Measurements from ENCODE around the gene EIF5. TPM values are rescaled to one million over a fixed set of nuclear protein-coding genes. Genes with fewer than 3 reads are reported as not detected.

The EIF5 gene
- total and polyA plus RNA-seq, 7 donors, result 70.3 to 305 (median 170) TPM

DNA sequence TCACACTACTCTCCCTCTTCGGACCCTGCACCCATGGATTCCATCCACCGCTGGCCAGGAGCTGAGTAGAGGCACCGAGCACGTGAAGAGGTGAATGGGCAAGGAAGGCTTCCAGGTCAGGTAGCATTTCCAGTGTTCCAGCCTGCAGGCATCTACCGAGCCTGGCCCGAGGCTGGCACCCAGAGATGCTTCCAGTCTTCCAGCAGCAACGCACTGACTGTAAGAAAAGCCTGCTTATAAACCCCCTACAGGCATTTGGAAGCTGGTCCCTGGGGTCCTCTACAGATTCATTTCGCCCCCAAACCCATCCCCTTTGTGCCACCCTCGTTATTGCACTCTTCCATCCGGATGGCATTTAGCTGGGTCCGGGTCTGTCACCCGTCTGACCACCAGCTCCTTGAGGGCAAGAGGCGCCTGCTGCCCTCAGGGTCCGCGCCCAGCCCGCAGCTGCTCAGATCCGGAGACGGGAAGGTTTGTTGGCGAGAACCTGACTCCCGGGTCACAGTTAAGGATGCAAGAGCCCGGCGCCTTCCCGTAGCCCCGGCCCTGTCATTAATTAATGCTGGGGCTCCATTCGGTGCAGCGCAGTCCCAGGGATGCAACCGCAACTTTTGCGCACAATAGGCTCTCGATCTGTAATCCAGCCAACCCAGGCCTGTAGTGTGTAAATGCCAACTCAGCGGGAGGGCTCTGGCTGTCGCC lies 50.6 kb downstream of the EIF5 start:
- Histone ChIP-seq H3K4me3 (peak overlapping the region; percentile 81 to 100 (median 92)), H3K9me3 (no peaks in the 10 kb centered on the region), H3K4me1 (peaks cover 0 to 36% (median 31%) of the 10 kb centered on the region in 4 donors), H3K27me3 (no peaks in the 10 kb centered on the region), H3K27ac (peak overlapping the region; percentile 95 to 99 (median 98)), H3K36me3 (no peaks in the 10 kb centered on the region)
- no peak for DNase-seq
- WGBS, 2 donors, result 11% methylated on average over 31 of the region's 31 CpGs
- intact Hi-C loops (cut with DNase I), result loop anchor here (1.0 kb wide), 1 partner anchor 50 kb away; the partner anchor contains the start of gene EIF5
- no peak for TF ChIP-seq POLR2AphosphoS5 (IDR thresholded peaks at IDR 0.05)
- TF ChIP-seq POLR2A (IDR thresholded peaks at IDR 0.05), result no peak
- no peak for TF ChIP-seq CTCF (IDR thresholded peaks at IDR 0.05)
- TF ChIP-seq EP300 (IDR thresholded peaks at IDR 0.05), result no peak

- DNase-seq, result peak; percentile 99
- Histone ChIP-seq H3K36me3 (no peaks in the 10 kb centered on the region), H3K27me3 (no peaks in the 10 kb centered on the region), H3K27ac (peak within 1 kb of the TSS; percentile 95 to 99 (median 98)), H3K4me3 (peak within 1 kb of the TSS; percentile 81 to 100 (median 92)), H3K9me3 (no peaks in the 10 kb centered on the region), H3K4me1 (peaks cover 0 to 37% (median 34%) of the 10 kb centered on the region in 4 donors)
- intact Hi-C loops (cut with DNase I), result loop anchor here (1.0 kb wide), 1 partner anchor 51 kb away; the partner anchor contains the start of gene EIF5
- TF ChIP-seq POLR2A (IDR thresholded peaks at IDR 0.05), result peak; percentile 86
- TF ChIP-seq CTCF (IDR thresholded peaks at IDR 0.05), result peak in 2 of 4 experiments; percentile 11 to 23
- TF ChIP-seq POLR2AphosphoS5 (IDR thresholded peaks at IDR 0.05), result peak; percentile 93 to 98 (median 96)
- no peak for TF ChIP-seq EP300 (IDR thresholded peaks at IDR 0.05)
- 0% methylated on average over 91 of the region's 91 CpGs for whole genome bisulfite sequencing, 2 donors
Observed at GRCh38 chr14:103385152-103385928, 51.3 kb downstream of the EIF5 start, which contains the start of gene MARK3. TSS of gene MARK3 (plus strand) at chr14:103385415. CDS start at chr14:103386030, 615 bp downstream.

GRCh38 chr14:103385929-103386712 lies 52.1 kb downstream of the EIF5 start:
- Histone ChIP-seq H3K4me3 (peak overlapping the region; percentile 81 to 100 (median 92)), H3K4me1 (peaks cover 0 to 44% (median 41%) of the 10 kb centered on the region in 4 donors), H3K27ac (peak overlapping the region; percentile 95 to 99 (median 98)), H3K9me3 (no peaks in the 10 kb centered on the region), H3K36me3 (no peaks in the 10 kb centered on the region), H3K27me3 (no peaks in the 10 kb centered on the region)
- intact Hi-C loops (cut with DNase I), result loop anchor here (1.0 kb wide), 1 partner anchor 52 kb away; the partner anchor contains the start of gene EIF5
- TF ChIP-seq POLR2AphosphoS5 (IDR thresholded peaks at IDR 0.05) (no peak), EP300 (IDR thresholded peaks at IDR 0.05) (no peak), CTCF (IDR thresholded peaks at IDR 0.05) (no peak), POLR2A (IDR thresholded peaks at IDR 0.05) (no peak)
- 0% methylated on average over 44 of the region's 44 CpGs for WGBS, 2 donors
- DNase-seq, result peak; percentile 68

- Histone ChIP-seq H3K4me1 (peaks cover 0 to 50% (median 47%) of the 10 kb centered on the region in 4 donors), H3K27ac (peak overlapping the region; percentile 95 to 99 (median 98)), H3K9me3 (no peaks in the 10 kb centered on the region), H3K4me3 (peak overlapping the region; percentile 81 to 100 (median 92)), H3K36me3 (no peaks in the 10 kb centered on the region), H3K27me3 (no peaks in the 10 kb centered on the region)
- TF ChIP-seq CTCF (IDR thresholded peaks at IDR 0.05), result no peak
- no peak for TF ChIP-seq EP300 (IDR thresholded peaks at IDR 0.05)
- no peak for TF ChIP-seq POLR2AphosphoS5 (IDR thresholded peaks at IDR 0.05)
- no peak for TF ChIP-seq POLR2A (IDR thresholded peaks at IDR 0.05)
- 8 to 15% methylated on average over 9 of the region's 9 CpGs for WGBS, 2 donors
- intact Hi-C loops (cut with DNase I), result no loop called here
- no peak for DNase-seq
Observed at GRCh38 chr14:103386713-103387329, 52.8 kb downstream of the EIF5 start.
